K562 (cell line): ENCODE results near the gene KIF5A. TPM values are rescaled to one million over a fixed set of nuclear protein-coding genes. Genes with fewer than 3 reads are reported as not detected.

ENCODE experiments used
- CHAMP1 ChIP-seq: fragments of 450-650 bp; IDR thresholded peaks from 2 replicates; pipeline ENCODE4 v1.6.1; 2016; ENCODE audit warnings: mild to moderate bottlenecking
- CHD4 ChIP-seq: fragments of 200-600 bp; sonication (generic); IDR thresholded peaks from 3 replicates; pipeline ENCODE4 v1.6.1; 2012; ENCODE audit warnings: low read depth, mild to moderate bottlenecking, mixed read lengths, low read length, inconsistent platforms; ENCODE audit not compliant: insufficient read depth, insufficient replicate concordance, poor library complexity, severe bottlenecking
- FOXK1 ChIP-seq: sonication (generic); formaldehyde crosslinking; IDR thresholded peaks from 2 replicates; pipeline ENCODE4 v1.8.0; 2022; ENCODE audit warnings: missing genetic modification reagents, mild to moderate bottlenecking, borderline replicate concordance
- FOXM1 ChIP-seq, 2 experiments: fragments of 450-650 bp in 1 of 2; sonication (generic) in 1 of 2; formaldehyde crosslinking in 1 of 2; IDR thresholded peaks; 2 replicates each; pipeline versions ENCODE4 v1.6.1 to v1.9.0; 2017 to 2022; ENCODE audit warnings: low read depth in 2 of 2, mild to moderate bottlenecking in 2 of 2, missing genetic modification reagents in 1 of 2, moderate library complexity in 1 of 2
- HNRNPLL ChIP-seq: fragments of 200-400 bp; formaldehyde crosslinking; IDR thresholded peaks from 2 replicates; pipeline ENCODE4 v1.6.1; 2017; ENCODE audit warnings: low read length, low read depth, mild to moderate bottlenecking; ENCODE audit not compliant: poor library complexity, severe bottlenecking
- KHSRP ChIP-seq: fragments of 450-650 bp; IDR thresholded peaks from 2 replicates; pipeline ENCODE4 v1.6.1; 2017
- SIN3A ChIP-seq, 2 experiments: fragments of 150-350 bp in 1 of 2; IDR thresholded peaks; 2 replicates each; pipeline ENCODE4 v1.6.1; 2011 to 2016; ENCODE audit warnings: borderline replicate concordance in 2 of 2, low read depth in 2 of 2, low read length in 2 of 2, mild to moderate bottlenecking in 2 of 2, moderate library complexity in 2 of 2; ENCODE audit not compliant: control insufficient read depth in 1 of 2
- SMAD1 ChIP-seq: fragments of 150-350 bp; IDR thresholded peaks from 2 replicates; pipeline ENCODE4 v1.6.1; 2014; ENCODE audit warnings: low read length, low read depth; ENCODE audit not compliant: partially characterized antibody
- SRSF9 ChIP-seq: fragments of 200-400 bp; formaldehyde crosslinking; IDR thresholded peaks from 2 replicates; pipeline ENCODE4 v1.6.1; 2017; ENCODE audit warnings: low read depth, low read length, borderline replicate concordance
- TFE3 ChIP-seq: fragments of 450-650 bp; formaldehyde crosslinking; IDR thresholded peaks from 2 replicates; pipeline ENCODE4 v1.4.0; 2020; ENCODE audit warnings: mild to moderate bottlenecking, mixed read lengths
- polyA plus RNA-seq, 8 experiments: library from polyadenylated mRNA; depleted of rRNA in 4 of 8; stranded (reverse) in 5 of 8; unstranded in 3 of 8; fragments of >200 nt; fragmentation: Nextera tagmentation in 2 of 8; fragmentation: Illumina TruSeq in 1 of 8; extraction: Ambion mirVana in 2 of 8; extraction: Trizol in 1 of 8; gene quantifications; 2 replicates each; pipeline versions ENCODE4 v1.2.1 to v1.2.3, GENCODE V29; 2011 to 2014; ENCODE audit warnings: inconsistent platforms in 1 of 8, missing spikeins in 1 of 8
- total RNA-seq, 7 experiments: library from RNA; depleted of rRNA in 6 of 7; stranded (reverse); fragments of >200 nt in 6 of 7; fragmentation: Illumina TruSeq in 2 of 7; extraction: Trizol in 2 of 7; gene quantifications; 2 replicates each; pipeline versions ENCODE4 v1.2.1 to v1.2.3, GENCODE V29; 2011 to 2021; ENCODE audit warnings: low replicate concordance in 1 of 7
- TF ChIP-seq, protein P1 (sequence below): fragments of 450-650 bp; IDR thresholded peaks from one replicate; pipeline ENCODE4 v1.6.1; 2018; ENCODE audit warnings: mild to moderate bottlenecking, moderate library complexity; ENCODE audit not compliant: partially characterized antibody

KIF5A gene
- total and polyA plus RNA-seq, 9 of the 15 experiments (the other 6 are each of a cell fraction or from before 2014, with no cell fraction given) = 3.4 to 17.7 (median 8.0) TPM

DNA sequence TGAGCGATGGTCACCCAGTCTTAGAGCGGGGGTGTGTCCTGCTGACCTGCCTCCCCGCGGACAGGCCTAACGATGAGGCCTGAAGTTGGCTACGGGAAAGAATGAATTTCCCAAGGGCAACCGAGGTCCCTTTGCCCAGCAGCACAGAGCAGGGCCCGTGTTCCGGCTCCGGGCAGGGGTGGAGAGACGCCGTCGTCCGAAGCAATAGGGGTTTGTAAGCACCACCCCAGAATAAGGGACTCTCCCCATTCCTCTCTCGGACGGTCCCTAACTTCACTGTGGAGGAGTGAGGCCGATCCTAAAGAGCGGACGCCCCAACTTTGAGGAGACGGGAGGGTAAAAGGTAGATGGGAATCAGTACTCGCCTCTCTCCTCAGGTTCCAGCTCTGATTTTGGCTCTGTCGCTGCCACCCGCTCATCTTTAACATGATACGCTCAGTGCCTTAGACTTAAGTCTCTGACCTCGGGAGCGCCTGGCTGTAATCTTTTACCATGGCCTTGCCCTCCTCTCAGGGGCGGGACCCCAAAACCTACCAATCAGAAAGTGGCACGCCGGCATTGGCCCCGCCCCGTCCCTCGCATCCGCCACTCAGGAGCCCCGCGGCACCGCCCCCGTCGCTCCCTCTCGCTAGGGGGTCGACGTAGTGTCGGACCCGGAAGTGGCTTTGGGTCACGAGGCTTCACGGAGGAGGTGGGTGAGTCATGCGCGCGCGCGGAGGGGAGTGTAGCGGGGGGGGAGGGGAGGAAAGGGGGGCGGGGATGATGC is 29.6 kb upstream of the KIF5A start, which contains the start of gene DDIT3 (continued):
- TF ChIP-seq KHSRP (no peak), CHAMP1 (no peak), FOXM1 (IDR thresholded peaks at IDR 0.05; ENCODE audit: low read depth) (no peak), FOXM1 (CRISPR knock-in tag; IDR thresholded peaks at IDR 0.05; ENCODE audit: low read depth) (no peak), SRSF9 (no peak), HNRNPLL (peak; percentile 53), CHD4 (no peak), TFE3 (CRISPR knock-in tag) (peak; percentile 81), FOXK1 (CRISPR knock-in tag) (no peak), SIN3A (IDR thresholded peaks at IDR 0.05; ENCODE audit: borderline replicate concordance in 2 of 2, control insufficient read depth in 1 of 2, low read depth in 2 of 2, low read length in 2 of 2) (peak; percentile 76 to 93; a peak in 2 of 4 replicates), SMAD1 (peak; percentile 98)
- TF ChIP-seq, protein P1, sequence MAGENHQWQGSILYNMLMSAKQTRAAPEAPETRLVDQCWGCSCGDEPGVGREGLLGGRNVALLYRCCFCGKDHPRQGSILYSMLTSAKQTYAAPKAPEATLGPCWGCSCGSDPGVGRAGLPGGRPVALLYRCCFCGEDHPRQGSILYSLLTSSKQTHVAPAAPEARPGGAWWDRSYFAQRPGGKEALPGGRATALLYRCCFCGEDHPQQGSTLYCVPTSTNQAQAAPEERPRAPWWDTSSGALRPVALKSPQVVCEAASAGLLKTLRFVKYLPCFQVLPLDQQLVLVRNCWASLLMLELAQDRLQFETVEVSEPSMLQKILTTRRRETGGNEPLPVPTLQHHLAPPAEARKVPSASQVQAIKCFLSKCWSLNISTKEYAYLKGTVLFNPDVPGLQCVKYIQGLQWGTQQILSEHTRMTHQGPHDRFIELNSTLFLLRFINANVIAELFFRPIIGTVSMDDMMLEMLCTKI = no peak
- TF ChIP-seq, all 486 proteins: peak for 197
